Activated CD4-positive, alpha-beta T cell treated with anti-CD3 and anti-CD28 coated beads, Interleukin-2, amount 50 U/mL, for 24 hours (primary cell): ENCODE data around the gene DOCK10.
A peak's percentile ranks its signal among the peaks of the same experiment; 100 is the strongest.

Experiments
- DNase-seq, 2 donors: peaks; one replicate each; pipeline ENCODE4 v3.0.0-alpha.2; 2020; ENCODE audit warnings: low read depth in 1 of 2, low spot score in 1 of 2

The DOCK10 gene

DNA sequence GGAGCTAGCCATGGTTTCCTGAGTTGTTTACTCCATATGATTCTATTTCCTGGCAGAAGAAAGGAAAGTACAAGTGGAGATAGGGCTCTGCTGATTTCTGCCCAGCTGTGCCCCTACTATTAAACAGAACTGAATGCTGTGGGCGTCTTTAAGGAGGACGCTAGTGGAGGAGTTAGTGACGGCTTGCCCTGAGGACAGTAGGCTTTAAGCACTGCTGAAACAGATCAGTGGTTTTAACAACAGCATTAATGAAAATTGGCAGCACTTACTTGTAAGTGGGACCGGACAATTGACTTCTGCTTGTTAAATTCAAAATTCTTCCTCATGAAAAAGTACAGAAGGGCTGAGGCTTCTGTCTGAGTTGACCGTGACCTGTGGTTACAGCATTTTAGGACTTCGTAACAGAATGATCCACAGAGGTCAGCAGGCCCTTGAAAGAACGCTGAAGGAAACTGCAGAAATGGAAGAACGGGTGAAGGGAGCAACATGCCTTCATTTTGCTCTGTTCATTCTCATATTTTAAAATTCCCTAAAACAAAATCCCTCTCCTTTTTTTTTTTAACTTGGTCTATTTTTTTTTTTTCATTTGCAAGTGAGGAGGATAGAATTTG, 245.5 kb downstream of the DOCK10 start:
- DNase-seq: no peak

DNA sequence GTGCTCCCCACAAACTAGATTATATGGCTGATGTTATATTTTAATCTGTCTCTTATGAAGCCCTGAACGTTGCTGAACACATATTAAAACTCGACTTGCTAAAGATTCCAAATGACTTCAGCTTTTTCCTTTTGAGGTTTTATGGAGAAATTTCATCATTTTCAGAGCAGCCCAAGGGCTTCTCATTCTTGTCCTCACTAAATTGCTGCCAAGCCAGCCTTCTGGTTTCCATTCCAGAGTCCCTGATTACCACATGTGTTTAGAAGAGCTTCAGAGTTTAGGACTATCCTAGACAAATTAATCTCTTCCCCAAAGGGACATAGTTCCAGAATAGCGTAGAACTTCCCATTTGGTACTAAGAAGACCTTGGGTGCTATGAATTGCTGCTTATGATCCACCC, 248.3 kb downstream of the DOCK10 start:
- DNase-seq: no peak

DNA sequence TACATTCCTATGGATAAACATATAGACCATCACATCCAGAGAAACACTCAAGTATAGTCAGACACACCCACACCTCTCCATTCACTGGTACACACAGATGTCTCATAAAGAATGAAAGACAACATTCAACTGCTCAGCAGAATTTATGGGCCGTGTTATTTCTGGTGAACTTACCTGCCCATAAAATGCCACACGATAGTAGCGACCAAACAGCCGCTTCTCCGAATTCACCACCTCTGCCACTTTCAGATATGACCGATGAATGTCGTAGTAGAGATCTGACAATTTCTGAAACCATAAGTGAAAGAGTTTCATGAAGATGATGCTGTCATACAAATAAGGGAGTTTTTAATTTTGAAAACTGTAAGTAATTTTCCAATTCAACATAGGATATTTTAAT, 255.4 kb downstream of the DOCK10 start:
- no peak for DNase-seq

DNA sequence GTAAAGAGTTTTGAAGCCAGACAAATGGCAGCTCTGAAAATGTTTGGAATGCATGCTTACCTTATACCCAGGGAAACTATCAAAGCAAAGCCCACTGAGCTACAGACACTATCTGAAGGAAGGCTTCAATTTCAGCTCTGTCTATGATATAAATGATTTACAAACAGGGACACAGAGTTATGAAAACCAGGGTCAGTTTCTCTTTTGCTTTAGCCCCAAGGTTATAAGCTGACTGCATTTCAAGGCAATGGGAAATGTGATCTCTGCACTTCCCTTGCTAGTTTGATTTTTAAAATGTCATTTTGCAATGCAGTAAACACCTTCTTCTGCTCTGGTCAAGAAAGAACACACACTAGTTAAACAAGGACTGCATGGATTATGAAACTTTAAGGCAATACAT, 260.9 kb downstream of the DOCK10 start:
- DNase-seq: no peak

DNA sequence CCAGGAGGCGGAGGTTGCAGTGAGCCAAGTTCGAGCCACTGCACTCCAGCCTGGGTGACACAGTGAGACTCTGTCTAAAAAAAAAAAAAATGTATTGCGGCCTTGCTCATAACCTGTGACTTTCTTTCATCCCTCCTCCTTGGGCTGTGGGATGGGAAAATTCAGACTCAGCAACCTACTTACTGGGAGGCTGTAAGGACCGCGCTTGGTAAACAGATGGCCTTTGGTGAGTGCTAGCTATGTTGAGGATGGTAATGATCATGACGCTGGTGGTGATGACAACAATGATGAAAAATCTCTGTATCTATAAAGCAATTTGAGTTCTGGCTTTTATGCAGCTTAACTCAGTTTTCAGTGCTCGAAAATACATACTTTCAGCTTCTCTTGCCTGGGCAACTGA, 261.4 kb downstream of the DOCK10 start:
- DNase-seq: no peak

DNA sequence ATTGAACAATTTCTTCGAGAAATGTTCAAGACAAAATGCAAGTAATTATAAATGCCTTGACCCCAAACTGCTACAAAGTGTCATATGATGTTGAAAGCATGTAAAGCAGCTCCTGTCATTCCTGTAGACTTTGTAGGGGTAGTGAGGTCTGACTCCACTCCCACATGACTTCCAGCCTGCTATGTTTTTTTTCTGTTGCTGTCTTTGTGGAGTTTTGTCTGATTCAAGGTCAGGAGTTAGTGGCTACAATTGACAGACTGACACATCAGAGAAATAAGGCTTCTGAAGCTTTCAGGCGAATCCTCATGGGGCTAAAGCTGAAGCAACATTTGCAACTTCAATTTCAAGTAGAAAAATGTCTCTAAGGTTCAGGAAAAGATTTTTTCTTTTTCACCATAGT, 262.2 kb downstream of the DOCK10 start:
- no peak for DNase-seq

DNA sequence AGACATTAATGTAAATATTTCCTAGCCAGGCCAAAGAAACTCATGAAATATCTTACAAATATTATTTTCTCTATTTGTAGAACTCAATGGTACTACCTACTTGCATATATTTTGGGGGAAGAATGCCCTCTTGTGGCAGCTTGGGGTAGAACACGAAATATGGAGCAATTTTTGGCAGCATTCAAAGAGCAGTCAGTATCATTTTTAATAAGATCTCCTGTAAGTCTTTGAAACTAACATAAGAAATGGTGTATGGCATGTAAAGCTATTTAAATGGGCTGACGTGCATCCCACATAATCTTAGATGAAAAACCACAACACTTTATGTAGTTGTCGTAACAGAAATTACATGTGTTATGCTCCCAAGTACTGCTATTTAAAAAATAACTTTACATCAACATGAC, 263.8 kb downstream of the DOCK10 start:
- DNase-seq: peak; percentile 21 to 37

DNA sequence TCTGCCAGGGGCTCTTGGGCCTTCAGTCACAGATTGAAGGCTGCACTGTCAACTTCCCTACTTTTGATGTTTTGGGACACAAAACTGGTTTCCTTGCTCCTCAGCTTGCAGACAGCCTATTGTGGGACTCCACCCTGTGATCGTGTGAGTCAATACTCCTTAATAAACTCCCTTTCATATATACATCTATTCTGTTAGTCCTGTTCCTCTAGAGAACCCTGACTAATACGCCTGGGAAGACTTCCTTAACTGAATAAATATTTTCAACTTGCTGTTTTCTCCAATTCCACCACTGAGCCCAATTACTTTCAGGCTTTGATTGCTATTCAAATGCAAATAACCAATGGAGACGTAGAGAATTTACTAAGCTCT, 264.7 kb downstream of the DOCK10 start:
- no peak for DNase-seq

DNA sequence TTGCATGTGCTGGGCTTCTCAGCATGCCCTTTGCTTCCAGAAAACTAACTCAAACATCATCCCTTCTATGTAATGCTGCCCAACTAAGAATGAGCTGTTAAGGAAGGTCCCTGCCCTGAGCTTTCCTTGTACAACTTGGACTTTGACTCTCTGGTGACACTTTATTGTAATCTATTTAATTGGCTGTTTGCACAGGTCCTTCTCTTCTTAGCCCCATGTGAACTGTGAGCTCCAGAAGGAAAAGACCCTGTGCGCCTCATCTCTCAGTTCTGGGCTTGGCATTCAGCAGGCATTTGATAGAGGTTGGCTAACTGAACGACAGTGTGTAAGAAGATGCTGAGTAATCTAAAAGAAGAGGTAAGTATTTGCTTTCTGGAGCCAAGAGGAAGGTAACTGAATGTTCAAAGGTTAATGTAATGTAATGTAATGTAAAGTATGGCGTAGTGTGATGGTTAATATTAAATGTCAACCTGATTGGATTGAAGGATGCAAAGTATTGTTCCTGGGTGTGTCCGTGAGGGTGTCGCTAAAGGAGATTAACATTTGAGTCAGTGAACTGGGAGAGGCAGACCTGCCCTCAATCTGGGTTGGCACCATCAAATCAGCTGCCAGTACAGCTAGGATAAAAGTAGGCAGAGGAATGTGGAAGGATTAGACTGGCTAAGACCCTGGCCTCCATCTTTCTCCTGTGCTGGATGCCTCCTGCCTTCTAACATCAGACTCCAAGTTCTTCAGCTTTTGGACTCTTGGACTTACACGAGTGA, 265.3 kb downstream of the DOCK10 start:
- no peak for DNase-seq

DNA sequence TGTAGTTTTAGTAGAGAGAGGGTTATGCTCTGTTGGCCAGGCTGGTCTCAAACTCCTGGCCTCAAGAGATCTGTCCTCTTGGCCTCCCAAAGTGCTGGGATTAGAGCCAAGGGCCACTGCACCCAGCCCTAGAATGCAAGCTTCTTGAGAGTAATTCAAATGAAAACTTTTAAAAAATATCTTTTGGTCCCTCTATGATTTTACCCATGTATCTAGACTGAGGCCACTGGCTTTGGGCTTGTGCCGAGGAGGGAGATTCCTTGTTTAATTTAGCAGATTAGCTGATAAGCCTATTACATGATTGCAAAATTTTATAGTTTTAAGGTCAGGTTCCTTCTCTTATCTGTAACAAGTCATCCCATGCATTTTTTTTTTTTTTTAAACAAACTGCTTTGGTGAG, 266.6 kb downstream of the DOCK10 start:
- DNase-seq: no peak

DNA sequence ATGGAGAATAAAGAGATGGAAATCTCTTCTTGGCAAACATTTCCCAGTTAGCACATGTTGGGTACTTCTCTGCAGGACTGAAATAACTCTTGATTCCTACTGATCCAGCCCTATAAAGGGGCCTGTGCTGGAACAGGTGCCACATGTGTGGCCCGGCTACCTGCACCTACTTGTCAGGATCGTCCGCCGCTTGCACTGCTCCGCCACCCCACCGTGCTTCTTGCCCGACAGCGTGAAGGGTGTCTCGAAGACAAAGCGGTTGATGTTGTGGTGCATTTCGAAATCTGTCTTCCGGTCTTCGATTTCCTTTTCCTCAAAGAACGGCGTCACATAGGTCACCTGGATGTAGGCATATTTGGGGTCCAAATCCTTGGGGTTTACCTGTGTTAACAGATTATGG, 267.5 kb downstream of the DOCK10 start:
- DNase-seq: no peak

DNA sequence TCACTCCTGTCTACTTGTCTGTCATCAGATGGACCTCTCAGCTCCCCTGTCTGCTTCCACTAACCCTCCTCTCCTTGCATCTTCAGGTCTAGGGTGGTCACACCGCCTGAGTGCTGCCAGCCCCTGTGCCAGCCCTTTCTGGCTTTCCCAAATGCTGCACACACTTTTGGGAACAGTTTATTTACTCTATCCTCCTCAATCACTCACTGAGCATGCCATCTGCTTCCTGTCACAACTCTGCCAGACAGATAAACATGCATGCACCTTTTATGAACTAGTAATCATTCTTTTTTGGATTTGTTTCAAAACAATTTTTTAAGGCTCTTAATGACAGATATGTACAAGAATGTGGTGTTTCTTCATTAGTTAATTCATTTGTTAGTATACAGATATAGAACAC, 269.8 kb downstream of the DOCK10 start:
- DNase-seq: no peak

DNA sequence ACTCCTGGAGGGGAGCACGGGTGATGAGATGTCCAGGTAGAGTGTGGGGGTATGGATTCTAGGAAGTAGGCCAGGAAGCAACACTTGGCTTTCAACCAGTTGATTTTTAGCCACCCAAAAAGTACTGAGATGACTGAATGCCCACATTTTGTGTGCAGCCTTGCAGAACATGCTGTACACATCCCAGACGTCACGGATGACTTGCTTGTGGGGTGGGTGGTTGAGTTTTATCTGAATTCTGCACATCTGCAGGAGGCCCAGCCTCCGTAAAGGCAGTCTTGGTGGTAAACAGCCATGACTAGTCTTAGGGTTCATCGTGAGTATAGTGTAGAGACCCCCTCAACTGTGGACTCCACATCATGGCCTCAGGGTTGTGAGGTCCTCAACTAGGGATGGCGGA, 272.8 kb downstream of the DOCK10 start:
- DNase-seq: no peak

DNA sequence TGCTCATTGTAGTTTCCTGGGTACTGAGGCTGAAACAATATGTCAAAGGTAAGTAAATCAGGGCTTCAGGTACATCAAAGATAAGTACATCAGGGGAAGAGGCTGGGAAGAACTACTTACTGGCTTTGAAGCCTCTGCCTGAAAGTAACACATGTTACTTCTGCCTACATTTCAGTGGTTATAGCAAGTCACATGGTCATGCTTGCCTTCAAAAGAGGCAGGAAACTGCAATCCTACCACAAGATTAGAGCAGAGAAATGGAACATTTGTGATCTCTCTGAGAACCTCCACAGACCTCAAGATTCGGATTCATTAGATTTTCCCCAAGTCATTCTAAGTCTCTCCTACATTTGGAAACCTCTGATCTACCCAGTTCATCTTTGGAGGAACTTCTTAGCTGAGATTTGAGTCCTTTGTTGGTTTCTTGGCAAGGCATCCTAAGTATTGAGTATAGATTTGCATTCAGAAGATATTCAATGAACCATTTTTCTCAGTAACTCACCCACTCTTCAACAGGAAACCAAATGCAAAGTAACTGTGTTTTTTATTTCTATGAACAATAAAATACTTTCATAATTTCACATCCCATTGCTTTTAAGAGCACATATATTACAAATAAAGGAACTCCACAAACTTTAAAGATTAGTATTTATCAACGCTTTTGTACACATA, 277.6 kb downstream of the DOCK10 start:
- DNase-seq: no peak

DNA sequence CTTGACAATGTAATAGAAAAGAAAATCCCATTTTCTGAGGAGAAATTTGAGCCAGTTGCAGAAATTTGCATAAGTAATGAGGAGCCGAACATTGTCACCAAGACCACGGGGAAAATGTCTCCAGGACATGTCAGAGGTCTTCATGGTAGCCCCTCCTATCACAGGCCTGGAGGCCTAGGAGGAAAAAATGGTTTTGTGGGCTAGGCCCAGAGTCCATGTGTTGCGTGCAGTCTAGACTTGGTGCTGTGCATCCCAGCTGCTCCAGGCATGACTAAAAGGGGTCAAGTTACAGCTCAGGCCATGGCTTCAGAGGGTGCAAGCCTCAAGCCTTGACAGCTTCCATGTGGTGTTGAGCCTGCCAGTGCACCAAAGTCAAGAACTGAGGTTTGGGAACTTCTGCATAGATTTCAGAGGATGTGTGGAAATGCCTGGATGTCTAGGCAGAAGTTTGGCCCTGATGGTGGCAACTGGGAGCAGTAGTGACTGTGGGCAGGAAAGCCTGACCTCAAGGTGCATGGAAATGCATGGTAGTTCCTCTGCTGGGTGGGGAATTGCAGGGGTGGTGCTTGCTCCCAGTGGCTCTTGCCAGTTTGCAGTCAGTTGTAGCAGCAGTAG, 284.2 kb downstream of the DOCK10 start:
- no peak for DNase-seq

DNA sequence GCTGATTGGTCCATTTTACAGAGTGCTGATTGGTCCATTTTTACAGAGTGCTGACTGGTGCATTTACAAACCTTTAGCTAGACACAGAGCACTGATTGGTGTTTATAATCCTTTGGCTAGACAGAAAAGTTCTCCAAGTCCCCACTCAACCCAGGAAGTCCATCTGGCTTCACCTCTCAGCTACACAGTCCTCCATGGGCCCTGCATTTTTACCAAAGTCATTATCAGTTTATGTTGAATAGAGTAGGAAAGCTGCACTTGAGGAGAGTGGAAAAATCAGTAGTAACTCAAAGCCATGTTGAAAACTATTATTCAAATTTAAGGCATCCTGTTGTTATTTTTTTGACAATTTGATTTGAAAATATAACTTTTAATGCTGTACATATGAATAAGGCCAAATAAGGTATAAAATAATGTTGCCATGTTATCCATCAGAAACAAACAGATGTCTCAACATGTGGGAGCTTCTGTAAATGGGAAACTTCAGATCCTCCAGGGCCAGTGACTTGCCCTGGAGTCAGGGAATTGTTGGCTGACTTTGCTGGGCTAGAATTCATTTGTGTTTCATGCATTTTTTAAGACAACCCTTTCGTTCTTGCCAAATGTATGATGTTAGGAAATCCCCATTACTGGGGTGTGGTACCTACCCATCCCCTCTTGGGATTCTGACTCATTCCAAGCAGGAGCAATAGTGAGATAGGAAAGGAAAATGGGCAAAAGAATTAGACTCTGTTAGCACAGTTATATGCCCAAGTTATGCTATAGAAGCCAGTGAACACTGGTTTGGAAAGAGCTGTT, 288.3 kb downstream of the DOCK10 start:
- no peak for DNase-seq

DNA sequence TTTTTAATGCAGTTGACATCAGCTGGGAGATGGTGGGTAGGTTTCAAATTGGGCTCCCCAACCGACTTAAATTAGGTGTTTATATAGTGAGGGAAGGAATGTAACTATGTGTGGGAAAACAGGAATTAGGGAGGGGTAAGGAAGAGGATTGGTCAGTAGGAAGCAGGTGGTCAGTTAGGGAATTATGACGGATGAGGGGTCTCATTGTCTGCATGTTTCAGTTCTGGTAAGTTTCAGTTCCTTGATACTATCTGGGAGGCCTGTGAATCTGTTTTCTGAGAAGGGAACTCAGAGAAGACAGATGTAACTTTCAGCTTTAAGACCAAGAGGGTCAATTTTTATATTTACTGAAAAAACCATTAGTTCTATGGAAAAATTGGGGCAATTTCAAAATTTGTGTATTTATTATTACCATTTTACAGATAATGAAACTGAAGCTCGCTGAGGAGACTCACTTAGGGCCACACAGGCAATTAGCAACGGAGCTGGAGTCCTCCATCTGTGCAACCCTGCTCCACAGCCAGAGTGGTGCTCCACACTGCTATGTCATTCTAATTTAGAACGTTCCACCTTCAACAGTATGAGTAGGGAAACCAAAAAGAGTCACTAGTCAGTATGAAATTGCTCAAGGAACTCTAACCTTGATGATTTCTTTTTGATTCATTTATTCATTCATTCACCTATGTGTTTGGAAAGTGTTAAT, 290.1 kb downstream of the DOCK10 start:
- no peak for DNase-seq

DNA sequence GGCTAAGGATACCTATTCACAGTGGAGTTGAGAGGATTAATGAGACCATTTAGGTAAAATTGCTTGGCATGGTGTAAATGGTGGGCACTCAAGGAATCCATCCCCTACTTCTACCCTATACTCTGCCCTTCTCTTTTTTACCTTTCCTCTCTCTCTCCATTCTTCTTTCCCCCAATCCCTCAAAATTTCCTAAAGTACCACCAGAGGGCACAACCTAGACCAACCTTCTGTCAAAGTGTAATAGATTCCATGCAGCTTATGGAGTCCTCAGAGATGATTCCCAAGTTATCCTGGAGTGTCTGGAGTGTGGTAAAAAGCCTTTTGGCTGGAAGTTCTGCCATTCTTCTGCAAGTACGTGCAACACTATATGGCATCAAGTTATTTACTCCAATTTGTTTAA, 293.1 kb downstream of the DOCK10 start:
- no peak for DNase-seq

DNA sequence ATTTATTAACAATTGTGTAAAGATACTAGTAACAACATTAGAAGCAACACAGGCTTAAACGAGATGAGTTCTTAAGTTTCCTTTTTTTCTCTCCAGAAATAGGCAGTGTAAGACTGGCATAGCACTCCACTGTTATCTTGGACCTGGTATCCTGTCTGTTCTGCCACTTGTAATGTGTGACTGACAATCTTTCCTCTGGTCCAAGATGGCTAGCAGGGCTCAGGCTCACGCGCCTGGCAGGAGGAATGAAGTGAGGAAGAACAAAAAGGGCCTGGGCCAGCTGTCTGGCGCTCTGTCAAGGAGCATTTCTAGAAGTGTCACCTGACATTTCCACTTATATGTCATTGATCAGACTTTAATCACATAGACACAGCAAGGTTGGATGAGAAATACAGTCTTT, 294.5 kb downstream of the DOCK10 start:
- no peak for DNase-seq

DNA sequence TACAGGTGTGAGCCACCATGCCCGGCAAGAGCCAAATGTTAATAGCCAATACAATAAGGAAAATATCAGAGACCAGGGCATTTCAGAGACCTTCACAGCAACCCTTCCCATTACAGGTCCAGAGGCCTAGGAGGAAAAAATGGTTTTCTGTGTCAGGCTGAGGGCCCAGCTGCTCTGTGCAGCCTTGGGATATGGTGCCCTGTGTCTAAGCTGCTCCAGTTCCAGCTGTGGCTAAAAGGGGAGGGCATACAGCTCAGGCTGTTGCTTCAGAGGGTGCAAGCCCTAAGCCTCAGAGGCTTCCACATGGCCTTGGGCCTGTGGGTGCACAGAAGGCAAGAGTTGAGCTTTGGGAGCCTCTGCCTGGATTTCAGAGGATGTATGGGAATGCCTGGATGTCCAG, 306.0 kb downstream of the DOCK10 start:
- no peak for DNase-seq

DNA sequence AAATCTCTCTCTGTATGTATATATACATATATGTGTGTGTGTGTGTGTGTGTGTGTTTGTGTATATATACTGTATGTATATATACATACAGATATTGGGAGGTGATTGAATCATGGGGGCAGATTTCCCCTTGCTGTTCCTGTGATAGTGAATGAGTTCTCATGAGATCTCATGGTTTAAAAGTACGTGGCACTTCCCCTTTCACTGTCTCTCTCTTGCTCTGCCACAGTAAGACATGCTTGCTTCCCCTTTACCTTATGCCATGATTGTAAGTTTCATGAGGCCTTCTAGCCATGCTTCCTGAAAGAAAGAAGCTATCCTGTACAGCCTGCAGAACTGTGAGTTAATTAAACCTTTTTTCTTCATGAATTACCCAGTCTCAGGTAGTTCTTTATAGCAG, 307.3 kb downstream of the DOCK10 start:
- DNase-seq: no peak
